MM.1S (cell line): ENCODE data around the gene ELOA.

Source experiments
- DNase-seq: peaks from one replicate; pipeline ENCODE4 v3.0.0-alpha.2; 2015
- H2AFZ ChIP-seq: fragments of 300-600 bp; sonication (generic); 2 replicates; pipeline ENCODE4 v1.6.0; 2016; ENCODE audit warnings: antibody characterized with exemption, low read length
- H3F3A ChIP-seq: fragments of 300-600 bp; sonication (generic); 2 replicates; pipeline ENCODE4 v1.6.1; 2016; ENCODE audit warnings: mild to moderate bottlenecking, antibody characterized with exemption, low read length, moderate library complexity, mixed read lengths; ENCODE audit not compliant: insufficient read depth
- H3K27ac ChIP-seq: fragments of 300-600 bp; sonication (generic); 2 replicates; pipeline ENCODE4 v1.5.1; 2016; ENCODE audit warnings: mild to moderate bottlenecking, low read length
- H3K27me3 ChIP-seq: fragments of 300-600 bp; sonication (generic); replicated peaks from 2 replicates; pipeline ENCODE4 v1.6.0; 2016; ENCODE audit warnings: low read length; ENCODE audit not compliant: insufficient read depth
- H3K36me3 ChIP-seq: fragments of 300-600 bp; sonication (generic); replicated peaks from 2 replicates; pipeline ENCODE4 v1.6.1; 2016; ENCODE audit warnings: mild to moderate bottlenecking, low read length, mixed read lengths; ENCODE audit not compliant: insufficient read depth
- H3K4me1 ChIP-seq: fragments of 300-600 bp; sonication (generic); 2 replicates; pipeline ENCODE4 v1.6.1; 2016; ENCODE audit warnings: low read length, mixed read lengths
- H3K4me2 ChIP-seq: fragments of 300-600 bp; sonication (generic); 2 replicates; pipeline ENCODE4 v1.6.0; 2016; ENCODE audit warnings: low read depth, low read length
- H3K4me3 ChIP-seq: fragments of 300-600 bp; sonication (generic); 2 replicates; pipeline ENCODE4 v1.5.1; 2016; ENCODE audit warnings: low read length, mixed read lengths
- H3K79me2 ChIP-seq: fragments of 300-600 bp; sonication (generic); 2 replicates; pipeline ENCODE4 v1.6.1; 2016; ENCODE audit warnings: mixed run types, low read length, mixed read lengths
- H3K9ac ChIP-seq: fragments of 300-600 bp; sonication (generic); 2 replicates; pipeline ENCODE4 v1.6.1; 2016; ENCODE audit warnings: low read length, mixed read lengths
- H3K9me2 ChIP-seq: fragments of 300-600 bp; sonication (generic); replicated peaks from 2 replicates; pipeline ENCODE4 v1.6.1; 2016; ENCODE audit warnings: mild to moderate bottlenecking, low read length, mixed read lengths; ENCODE audit not compliant: insufficient read depth
- H3K9me3 ChIP-seq: fragments of 300-600 bp; sonication (generic); replicated peaks from 2 replicates; pipeline ENCODE4 v1.6.1; 2016; ENCODE audit warnings: mild to moderate bottlenecking, low read length, mixed read lengths; ENCODE audit not compliant: insufficient read depth
- H4K20me1 ChIP-seq: fragments of 300-600 bp; sonication (generic); 2 replicates; pipeline ENCODE4 v1.6.1; 2016; ENCODE audit warnings: mild to moderate bottlenecking, low read length, moderate library complexity, mixed read lengths; ENCODE audit not compliant: insufficient read depth
- EZH2 ChIP-seq: fragments of 300-600 bp; sonication (generic); optimal IDR thresholded peaks from 2 replicates; pipeline ENCODE3; 2017; ENCODE audit warnings: low read depth, mild to moderate bottlenecking, antibody characterized with exemption, low read length, mixed read lengths
- EZH2phosphoT487 ChIP-seq: fragments of 300-600 bp; sonication (generic); IDR thresholded peaks from 2 replicates; pipeline ENCODE4 v1.6.1; 2018; ENCODE audit warnings: antibody characterized with exemption, low read length
- TF ChIP-seq, protein P1 (sequence below): fragments of 300-600 bp; sonication (generic); IDR thresholded peaks from 2 replicates; pipeline ENCODE4 v1.5.1; 2016; ENCODE audit warnings: antibody characterized with exemption, low read length, mixed read lengths

ELOA gene

DNA sequence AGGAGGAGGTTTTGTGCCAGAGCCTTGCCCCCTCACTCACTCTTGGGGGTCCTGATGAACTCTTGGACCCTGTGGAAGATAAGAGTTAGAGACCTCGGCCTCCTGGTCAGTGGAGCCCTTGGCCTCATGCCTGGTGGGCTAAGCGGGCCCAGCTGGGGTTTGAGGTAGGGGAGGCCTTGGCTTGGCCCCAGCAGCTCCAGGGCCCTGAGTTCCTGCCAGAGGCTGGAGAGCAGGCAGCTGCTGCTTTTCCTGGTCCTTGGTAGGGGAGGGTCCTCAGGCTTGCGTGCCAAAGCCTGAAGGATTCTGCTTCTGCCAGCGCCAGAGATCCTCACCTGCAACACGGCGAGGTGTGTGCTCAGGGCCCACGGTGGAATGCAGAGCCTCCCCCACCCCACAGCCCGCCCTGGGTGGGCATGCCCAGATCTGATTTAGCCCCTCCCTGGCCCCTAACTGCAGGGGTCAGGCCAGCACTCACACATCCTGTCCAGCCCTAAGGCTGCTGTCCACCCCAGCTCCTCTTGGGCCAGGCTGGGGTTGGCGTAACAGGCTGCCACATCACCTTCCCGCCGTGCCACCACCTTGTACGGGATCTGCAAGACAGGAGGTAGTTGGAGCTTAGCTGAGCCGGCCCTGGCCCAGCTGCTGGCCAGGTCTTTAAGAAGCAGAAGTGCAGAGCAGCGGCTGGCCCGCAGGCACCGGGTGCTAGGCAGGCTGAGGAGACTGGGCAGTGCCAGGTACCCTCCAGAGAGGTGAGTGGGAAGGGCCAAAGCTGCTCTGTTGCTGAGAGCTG lies 52.6 kb downstream of the ELOA start:
- H3K27ac ChIP-seq: no peak overlapping the region
- no peaks in the 10 kb centered on the region for H3K27me3 ChIP-seq
- no peaks in the 10 kb centered on the region for H3K36me3 ChIP-seq
- no peaks in the 10 kb centered on the region for H4K20me1 ChIP-seq
- no peak overlapping the region for H3K9ac ChIP-seq
- TF ChIP-seq, protein P1, sequence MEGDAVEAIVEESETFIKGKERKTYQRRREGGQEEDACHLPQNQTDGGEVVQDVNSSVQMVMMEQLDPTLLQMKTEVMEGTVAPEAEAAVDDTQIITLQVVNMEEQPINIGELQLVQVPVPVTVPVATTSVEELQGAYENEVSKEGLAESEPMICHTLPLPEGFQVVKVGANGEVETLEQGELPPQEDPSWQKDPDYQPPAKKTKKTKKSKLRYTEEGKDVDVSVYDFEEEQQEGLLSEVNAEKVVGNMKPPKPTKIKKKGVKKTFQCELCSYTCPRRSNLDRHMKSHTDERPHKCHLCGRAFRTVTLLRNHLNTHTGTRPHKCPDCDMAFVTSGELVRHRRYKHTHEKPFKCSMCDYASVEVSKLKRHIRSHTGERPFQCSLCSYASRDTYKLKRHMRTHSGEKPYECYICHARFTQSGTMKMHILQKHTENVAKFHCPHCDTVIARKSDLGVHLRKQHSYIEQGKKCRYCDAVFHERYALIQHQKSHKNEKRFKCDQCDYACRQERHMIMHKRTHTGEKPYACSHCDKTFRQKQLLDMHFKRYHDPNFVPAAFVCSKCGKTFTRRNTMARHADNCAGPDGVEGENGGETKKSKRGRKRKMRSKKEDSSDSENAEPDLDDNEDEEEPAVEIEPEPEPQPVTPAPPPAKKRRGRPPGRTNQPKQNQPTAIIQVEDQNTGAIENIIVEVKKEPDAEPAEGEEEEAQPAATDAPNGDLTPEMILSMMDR: no peak
- TF ChIP-seq EZH2: no peak
- TF ChIP-seq EZH2phosphoT487: no peak
- no peak for DNase-seq
- H3K4me1 ChIP-seq: peaks cover 6% of the 10 kb centered on the region; the same call in 1 of the 2 replicates
- no peak overlapping the region for H3K4me2 ChIP-seq
- no peak overlapping the region for H3K4me3 ChIP-seq
- H2AFZ ChIP-seq: no peak overlapping the region
- H3K9me3 ChIP-seq: no peaks in the 10 kb centered on the region
- no peaks in the 10 kb centered on the region for H3F3A ChIP-seq
- H3K79me2 ChIP-seq: peaks cover 27% of the 10 kb centered on the region
- H3K9me2 ChIP-seq: no peaks in the 10 kb centered on the region

DNA sequence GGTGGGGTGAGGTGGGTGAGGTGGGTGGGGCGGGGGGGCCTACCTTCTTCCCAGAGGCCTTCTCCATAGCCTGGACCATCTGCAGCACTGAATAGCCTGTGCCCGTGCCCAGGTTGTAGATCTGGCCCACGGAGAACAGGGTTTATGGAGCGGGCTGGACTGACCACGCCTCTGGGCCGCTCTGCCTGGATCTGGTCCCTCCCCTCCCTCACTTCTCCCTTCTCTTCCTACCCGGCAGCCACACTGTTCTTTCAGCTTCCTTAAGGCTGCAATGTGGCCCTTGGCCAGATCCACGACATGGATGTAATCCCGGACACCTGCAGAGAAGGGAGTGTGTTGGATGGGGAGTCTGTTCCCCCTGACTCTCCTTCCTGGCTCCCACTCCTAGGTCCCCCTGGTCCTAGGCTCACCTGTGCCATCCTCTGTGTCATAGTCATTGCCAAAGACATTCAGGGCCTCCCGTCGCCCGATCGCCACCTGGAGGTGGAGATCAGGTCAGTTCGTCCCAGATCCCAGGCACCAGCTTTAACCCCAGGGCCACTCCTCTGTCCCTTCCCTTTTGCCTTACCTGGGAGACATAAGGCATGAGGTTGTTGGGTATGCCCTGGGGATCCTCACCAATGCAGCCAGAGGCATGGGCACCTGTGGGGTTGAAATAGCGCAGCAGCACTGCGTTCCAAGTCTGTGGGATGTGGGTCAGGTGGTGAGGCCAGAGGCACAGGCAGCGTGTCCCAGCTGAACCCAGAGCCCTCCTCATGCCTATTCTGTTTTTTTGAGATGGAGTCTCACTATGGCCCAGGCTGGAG lies 53.4 kb downstream of the ELOA start:
- no peak overlapping the region for H3K4me3 ChIP-seq
- H3K4me2 ChIP-seq: no peak overlapping the region
- H3K9me3 ChIP-seq: no peaks in the 10 kb centered on the region
- no peak overlapping the region for H3K27ac ChIP-seq
- H3K9ac ChIP-seq: no peak overlapping the region
- H2AFZ ChIP-seq: no peak overlapping the region
- TF ChIP-seq, protein P1: no peak
- TF ChIP-seq EZH2phosphoT487 (no peak), EZH2 (no peak)
- no peaks in the 10 kb centered on the region for H4K20me1 ChIP-seq
- no peaks in the 10 kb centered on the region for H3K9me2 ChIP-seq
- DNase-seq: no peak
- peaks cover 19% of the 10 kb centered on the region for H3K79me2 ChIP-seq
- H3F3A ChIP-seq: no peaks in the 10 kb centered on the region; the same call in 1 of the 2 replicates
- peaks cover 12% of the 10 kb centered on the region; the same call in 1 of the 2 replicates for H3K4me1 ChIP-seq
- no peaks in the 10 kb centered on the region for H3K36me3 ChIP-seq
- H3K27me3 ChIP-seq: no peaks in the 10 kb centered on the region

DNA sequence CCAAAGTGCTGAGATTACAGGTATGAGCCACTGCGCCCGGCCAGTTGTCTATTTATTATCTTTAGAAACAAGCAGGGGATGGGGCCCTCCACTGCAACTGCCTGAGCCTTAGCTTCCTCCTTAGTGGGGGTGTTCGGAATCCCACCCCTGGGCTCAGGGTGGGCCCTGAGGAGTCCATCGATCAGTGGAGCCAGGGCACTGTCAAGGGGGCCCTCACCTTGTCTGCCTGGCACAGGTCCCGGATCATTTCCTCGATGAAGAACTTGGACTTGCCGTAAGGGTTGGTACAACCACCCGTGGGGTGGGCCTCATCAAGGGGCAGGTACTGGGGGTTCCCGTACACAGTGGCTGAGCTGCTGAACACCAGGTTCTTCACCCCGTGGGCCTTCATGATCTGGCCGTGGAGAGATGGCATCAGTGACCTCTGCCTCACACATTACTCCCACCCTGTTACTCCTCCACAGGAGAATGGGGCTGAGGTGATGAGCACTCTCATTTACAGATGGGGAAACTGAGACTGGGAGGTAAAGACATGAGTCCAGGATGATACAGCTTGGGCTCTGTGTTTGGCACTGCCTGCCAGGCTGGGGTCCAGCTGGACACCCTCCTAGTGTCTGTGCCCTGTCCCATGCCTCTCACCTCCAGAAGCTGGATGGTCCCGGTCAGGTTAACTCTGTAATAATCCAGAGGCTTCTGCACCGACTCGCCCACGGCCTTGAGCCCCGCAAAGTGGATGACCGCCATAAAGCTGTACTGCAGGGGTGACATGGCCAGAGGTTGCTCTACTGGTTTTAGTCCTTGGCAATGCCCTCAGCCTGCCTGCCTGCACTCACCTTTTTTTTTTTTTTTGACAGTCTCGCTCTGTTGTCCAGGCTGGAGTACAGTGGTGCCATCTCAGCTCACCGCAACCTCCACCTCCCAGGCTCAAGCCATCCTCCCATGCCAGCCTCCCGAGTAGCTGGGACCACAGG lies 54.5 kb downstream of the ELOA start:
- Histone ChIP-seq H3K27me3 (no peaks in the 10 kb centered on the region), H3K9me3 (no peaks in the 10 kb centered on the region), H3K27ac (no peak overlapping the region), H3K79me2 (peaks cover 8% of the 10 kb centered on the region), H3K9ac (no peak overlapping the region), H3F3A (peaks cover 9% of the 10 kb centered on the region; the same call in 1 of the 2 replicates), H3K36me3 (no peaks in the 10 kb centered on the region), H3K4me3 (no peak overlapping the region), H3K4me1 (peaks cover 12% of the 10 kb centered on the region; the same call in 1 of the 2 replicates), H3K4me2 (no peak overlapping the region), H4K20me1 (no peaks in the 10 kb centered on the region), H2AFZ (no peak overlapping the region), H3K9me2 (no peaks in the 10 kb centered on the region)
- DNase-seq: no peak
- TF ChIP-seq, protein P1: no peak
- TF ChIP-seq EZH2: no peak
- TF ChIP-seq EZH2phosphoT487: no peak
